HG03097 (cell line): ENCODE measurements around the gene ATF7IP2.
"Not testable (repeated sequence)": the region's sequence is repeated elsewhere in the genome, so short reads cannot be mapped to it uniquely, and the experiment has no call there.

Source experiments
- ATAC-seq: cut with Tn5 transposase; IDR thresholded peaks from one replicate; pipeline ENCODE4 v1.9.1; 2021; ENCODE audit not compliant: unreplicated experiment, low FRiP score

The ATF7IP2 gene

GRCh38 chr16:10441726-10442125, 55.9 kb downstream of the ATF7IP2 start:
- ATAC-seq = no peak

DNA sequence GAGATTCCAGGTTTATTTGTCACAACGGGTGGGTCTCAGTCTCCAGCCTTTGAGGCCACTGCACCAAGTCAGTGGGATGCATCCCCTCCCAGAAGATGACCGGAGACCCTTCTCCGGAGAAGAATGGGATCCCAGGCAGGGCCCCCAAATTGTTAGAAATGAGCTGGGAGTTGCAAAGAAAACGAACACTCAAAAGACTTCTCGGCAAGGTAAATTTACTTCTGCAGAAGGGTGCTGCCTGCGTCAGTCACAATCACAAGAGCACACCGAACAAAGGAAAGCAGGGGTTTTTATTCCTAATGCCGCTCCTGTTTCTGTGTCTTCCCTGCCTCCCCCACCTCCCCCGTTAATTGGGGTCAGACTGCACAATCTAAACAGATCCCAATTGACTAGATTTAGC, 61.4 kb downstream of the ATF7IP2 start:
- no peak for ATAC-seq

GRCh38 chr16:10452208-10453158, 66.6 kb downstream of the ATF7IP2 start:
- not testable (repeated sequence) for ATAC-seq

- no peak for ATAC-seq
Measured at GRCh38 chr16:10453159-10453510, 67.3 kb downstream of the ATF7IP2 start.

GRCh38 chr16:10465821-10466220, 80.0 kb downstream of the ATF7IP2 start:
- no peak for ATAC-seq

DNA sequence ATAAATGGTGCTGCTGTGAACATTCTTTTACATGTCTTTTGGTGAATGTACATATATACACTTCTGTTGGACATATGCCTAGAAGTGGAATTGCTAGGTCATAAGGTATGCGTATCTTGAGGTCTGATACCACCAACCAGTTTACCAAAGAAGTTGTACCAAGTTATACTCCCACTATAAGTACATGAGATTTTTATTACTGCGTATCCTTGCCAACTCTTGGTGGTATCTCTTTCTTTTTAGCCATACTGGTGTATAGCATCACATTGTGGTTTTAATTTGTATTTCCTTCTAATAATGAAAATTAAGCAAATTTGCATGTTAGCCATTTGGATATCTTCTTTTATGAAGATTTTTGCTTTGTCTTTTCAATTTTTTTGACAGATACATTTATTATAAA, 80.5 kb downstream of the ATF7IP2 start:
- ATAC-seq = no peak

DNA sequence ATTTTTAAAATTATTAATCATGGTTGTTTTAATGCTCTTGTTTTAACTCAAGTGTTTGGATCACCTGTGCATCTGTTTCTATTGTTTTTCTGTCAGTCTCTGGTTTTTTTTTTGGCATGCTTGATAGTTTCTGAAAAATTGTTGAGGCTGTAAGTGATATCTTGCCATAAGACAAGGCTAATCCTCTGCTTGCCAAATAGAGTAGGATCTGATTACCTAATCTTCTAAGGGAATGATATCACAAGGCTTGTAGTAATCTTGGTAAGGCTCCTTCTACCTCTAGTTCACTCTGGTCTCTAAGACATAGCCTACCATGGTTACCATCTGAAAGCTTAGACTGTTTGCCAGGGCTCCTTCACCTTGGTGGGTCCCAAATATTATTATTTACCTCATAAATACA, 81.0 kb downstream of the ATF7IP2 start:
- ATAC-seq = no peak

- ATAC-seq = not testable (repeated sequence)
Measured at GRCh38 chr16:10476636-10477035, 90.8 kb downstream of the ATF7IP2 start.

DNA sequence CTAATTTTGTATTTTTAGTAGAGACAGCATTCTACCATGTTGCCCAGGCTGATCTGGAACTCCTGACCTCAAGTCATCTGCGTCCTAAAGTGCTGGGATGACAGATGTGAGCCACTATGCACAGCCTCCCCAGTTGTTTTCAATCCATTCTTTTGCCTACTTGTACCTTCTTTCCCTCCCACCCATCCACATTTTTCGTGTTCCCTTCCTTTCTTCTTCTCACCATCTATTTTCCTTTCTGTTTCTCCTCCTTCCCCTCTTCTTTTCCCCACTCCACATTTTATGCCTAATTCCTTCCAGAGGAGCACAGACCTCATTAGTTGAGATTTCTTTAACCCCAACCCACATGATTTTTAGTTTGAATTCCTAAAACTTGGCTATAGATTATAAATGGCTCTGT, 94.3 kb downstream of the ATF7IP2 start:
- ATAC-seq = no peak

DNA sequence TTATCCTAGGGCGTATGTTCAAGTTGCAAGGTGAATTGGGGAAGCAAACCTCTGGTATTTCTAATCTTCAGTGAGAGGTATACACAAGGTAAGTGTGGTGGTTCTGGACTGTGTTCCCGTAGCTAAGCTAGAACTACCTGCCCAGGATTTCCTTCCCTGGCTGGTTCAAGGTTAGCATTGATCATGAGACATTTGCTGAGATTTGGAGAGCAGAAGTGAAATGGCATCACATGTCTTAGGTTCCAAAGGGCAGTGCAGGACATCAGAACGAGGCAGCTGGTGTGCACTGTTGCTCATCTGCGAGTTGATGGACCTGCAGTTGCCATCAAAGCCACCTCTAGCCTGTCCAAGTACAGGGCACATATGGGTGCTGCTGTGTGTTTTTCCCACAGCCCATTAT, 99.3 kb downstream of the ATF7IP2 start:
- no peak for ATAC-seq

DNA sequence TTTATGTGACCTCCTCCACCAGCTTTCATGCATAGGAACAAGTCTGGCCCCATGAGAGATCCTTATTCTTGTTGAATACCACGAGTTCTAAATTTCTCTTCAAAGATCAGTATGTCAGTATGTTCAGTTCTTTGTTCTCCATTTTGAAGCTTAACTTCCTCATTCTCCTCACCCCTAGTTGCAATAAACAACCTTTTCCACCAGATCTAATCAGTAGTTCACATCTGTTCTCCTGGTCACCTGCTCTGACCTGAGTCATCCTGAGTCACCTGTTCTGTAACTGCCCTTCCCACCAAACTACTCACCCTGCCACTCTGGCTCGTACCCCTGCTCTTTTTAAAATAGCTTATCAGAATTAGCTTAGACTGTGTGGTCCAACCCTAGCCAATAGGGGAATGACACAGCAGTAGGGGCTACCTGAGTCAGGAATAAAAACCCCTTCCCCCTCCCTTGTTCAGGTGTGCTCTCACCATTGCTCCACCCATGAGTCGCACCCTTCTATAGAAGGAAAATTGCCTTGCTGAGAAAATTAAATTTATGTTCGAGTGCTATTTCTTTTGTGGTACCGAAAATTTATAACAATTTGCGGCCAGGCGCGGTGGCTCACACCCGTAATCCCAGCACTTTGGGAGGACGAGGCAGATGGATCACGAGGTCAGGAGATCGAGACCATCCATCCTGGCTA, 100.0 kb downstream of the ATF7IP2 start:
- ATAC-seq = no peak

DNA sequence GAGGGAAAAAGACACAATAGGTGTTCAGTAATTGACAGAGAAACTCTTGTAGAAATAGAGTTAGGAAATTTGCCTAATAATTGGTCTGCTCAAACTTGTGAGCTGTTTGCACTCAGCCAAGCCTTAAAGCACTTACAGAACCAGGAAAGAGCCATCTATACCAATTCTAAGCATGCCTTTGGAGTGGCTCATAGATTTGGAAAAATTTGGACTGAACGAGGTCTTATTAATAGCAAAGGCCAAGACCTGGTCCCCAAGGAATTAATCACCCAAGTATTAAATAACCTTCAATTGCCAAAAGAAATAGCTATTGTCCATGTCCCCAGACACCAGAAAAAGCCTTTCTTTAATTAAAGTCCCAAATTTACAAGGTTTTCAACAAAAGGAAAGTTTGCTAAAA, 104.3 kb downstream of the ATF7IP2 start:
- no peak for ATAC-seq

- ATAC-seq = no peak
Measured at GRCh38 chr16:10493276-10493675, 107.4 kb downstream of the ATF7IP2 start.

- ATAC-seq = no peak
Measured at GRCh38 chr16:10494343-10495030, 108.6 kb downstream of the ATF7IP2 start.

DNA sequence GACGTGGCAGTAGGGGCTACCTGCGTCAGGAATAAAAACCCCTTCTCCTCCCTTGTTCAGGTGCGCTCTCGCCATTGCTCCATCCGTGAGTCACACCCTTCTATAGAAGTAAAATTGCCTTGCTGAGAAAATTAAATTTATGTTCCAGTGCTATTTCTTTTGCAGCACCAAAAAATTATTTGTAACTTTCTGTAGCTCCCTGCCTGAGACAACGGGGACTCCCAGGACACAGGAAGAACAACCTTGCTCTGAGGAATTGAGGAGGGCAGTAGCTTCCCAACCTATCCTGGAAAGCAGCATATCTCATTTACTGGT, 109.1 kb downstream of the ATF7IP2 start:
- no peak for ATAC-seq

- ATAC-seq = no peak
Measured at GRCh38 chr16:10497132-10498101, 111.6 kb downstream of the ATF7IP2 start.

DNA sequence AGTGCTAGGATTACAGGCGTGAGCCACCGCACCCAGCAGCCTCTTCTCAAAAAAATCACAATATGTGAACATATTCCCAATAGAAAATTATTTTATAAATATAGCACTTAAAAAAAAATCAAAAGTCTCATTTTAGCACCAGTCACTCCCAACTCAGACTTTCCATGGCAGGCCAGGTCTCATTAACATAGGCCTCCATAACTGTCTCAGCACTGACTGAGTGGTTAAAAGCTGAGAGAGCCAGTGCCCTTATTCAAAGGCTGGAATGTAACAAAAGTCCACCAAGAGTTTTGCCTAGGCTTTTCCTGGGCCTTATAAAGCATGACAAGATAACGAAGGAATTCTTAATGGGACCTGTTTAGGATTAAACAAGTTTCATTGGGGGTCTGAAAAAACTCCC, 114.7 kb downstream of the ATF7IP2 start:
- ATAC-seq = no peak

DNA sequence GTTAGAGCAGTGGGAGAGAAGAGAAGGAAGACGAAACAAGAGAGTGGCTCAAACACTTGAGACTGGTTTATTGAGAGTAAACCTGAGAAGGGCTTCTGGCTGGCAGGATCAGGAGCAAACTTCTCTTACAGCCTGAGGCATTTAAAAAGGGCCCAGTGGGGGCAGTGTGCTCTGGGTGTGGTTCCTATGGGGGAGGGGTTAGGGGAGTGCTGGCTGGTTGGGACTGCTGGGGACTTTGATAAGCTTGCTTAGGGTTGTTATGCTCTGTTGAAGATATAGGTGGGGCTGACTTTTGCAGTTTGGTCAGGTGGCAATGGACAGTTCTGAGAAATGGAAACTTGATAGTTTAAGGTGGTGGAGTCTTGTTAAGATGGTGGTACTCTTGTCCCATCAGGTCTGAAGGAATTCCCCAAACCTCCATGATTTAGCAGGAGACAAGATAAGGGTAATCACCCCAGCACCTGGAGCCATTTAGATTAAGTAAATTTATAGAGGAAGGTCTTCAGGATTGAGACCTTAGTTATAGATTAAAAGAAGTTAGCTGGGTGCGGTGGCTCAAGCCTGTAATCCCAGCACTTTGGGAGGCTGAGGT, 115.3 kb downstream of the ATF7IP2 start:
- no peak for ATAC-seq

- ATAC-seq = no peak
Measured at GRCh38 chr16:10502776-10503175, 116.9 kb downstream of the ATF7IP2 start.

GRCh38 chr16:10504404-10504885, 118.6 kb downstream of the ATF7IP2 start:
- ATAC-seq = no peak
